ENCODE data around the gene DRG2. TPM values are rescaled to one million over a fixed set of nuclear protein-coding genes. Genes with fewer than 3 reads are reported as not detected.

The DRG2 gene
- total and polyA plus RNA-seq, 2 donors (not counting 1 experiment from before 2014, with no cell fraction given) = 58.7 to 67.8 TPM

DNA sequence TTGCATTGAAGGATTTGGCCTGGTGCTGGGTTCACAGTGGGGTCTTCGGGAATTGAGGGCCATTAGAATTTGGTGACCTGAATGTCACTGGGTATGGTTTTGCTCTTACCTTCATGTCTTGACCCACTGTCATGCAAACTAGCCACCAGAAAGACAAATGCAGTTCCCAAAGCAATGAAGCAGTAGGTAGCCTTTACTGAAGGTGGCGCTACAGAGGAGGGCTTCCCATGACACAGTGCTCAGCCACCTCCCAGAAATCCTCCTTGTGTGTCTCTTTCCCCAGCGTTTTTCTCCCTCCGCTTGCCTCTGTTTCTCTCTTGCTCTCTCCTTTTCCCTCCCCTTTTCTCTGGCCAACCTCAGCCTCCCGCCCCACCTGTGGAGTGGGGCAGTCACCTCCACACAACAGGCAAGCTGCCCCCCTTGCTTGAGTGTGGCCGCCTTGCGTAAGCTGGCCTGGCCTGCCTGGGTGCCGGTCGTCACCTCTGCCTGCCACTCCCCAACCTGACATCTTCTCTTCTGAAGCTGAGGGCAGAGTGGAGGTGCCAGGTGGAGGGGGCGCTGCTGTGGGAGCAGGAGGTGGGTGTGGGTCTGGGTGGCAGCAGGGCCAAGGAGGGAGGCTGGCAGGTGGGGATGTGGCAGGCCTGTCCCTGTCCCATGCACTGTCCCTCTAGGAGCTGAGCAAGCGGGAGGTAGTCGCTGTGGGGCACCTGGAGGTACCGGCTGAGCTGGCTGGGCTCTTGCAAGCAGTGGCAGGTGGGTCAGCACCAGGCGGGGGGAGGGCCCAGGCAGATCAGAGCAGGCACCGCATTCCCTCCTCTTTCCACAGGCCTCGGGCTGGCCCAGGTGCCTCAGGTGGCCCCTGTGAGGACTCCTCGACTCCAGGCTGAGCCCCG, 55.5 kb downstream of the DRG2 start:
- Mint-ChIP-seq H3K4me3 (no peak overlapping the region), H3K27me3 (peaks cover 4% of the 10 kb centered on the region), H3K27ac (peak overlapping the region; percentile 50), H3K4me1 (peaks cover 5% of the 10 kb centered on the region), H3K9me3 (ENCODE audit: insufficient read depth) (no peaks in the 10 kb centered on the region)
- TF ChIP-seq, protein P1, sequence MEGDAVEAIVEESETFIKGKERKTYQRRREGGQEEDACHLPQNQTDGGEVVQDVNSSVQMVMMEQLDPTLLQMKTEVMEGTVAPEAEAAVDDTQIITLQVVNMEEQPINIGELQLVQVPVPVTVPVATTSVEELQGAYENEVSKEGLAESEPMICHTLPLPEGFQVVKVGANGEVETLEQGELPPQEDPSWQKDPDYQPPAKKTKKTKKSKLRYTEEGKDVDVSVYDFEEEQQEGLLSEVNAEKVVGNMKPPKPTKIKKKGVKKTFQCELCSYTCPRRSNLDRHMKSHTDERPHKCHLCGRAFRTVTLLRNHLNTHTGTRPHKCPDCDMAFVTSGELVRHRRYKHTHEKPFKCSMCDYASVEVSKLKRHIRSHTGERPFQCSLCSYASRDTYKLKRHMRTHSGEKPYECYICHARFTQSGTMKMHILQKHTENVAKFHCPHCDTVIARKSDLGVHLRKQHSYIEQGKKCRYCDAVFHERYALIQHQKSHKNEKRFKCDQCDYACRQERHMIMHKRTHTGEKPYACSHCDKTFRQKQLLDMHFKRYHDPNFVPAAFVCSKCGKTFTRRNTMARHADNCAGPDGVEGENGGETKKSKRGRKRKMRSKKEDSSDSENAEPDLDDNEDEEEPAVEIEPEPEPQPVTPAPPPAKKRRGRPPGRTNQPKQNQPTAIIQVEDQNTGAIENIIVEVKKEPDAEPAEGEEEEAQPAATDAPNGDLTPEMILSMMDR (IDR thresholded peaks at IDR 0.05) = peak; percentile 20
- TF ChIP-seq EZH2 (IDR thresholded peaks at IDR 0.05; ENCODE audit: borderline replicate concordance, insufficient read depth, low read depth, low read length, poor library complexity, severe bottlenecking) = no peak
- ChIA-PET POLR2A (no interaction called here), CTCF (interaction anchor here (0.9 to 2.1 kb wide), 3 partner anchors 9 to 48 kb away, joined by 3 to 6 read pairs (median 5); no protein-coding TSS in a partner anchor)
- Histone ChIP-seq H3K36me3 (replicated peaks in 1 of 2; ENCODE audit: control extremely low read depth in 1 of 2, control insufficient read depth in 1 of 2, extremely low read depth in 1 of 2, insufficient read depth in 2 of 2, low read length in 1 of 2) (no peaks in the 10 kb centered on the region), H4K20me1 (ENCODE audit: control insufficient read depth, insufficient read depth, low read length, poor library complexity, severe bottlenecking) (no peaks in the 10 kb centered on the region), H3K4me1 (ENCODE audit: control insufficient read depth in 2 of 2, insufficient read depth in 2 of 2, low read length in 2 of 2) (peaks cover 0 to 4% of the 10 kb centered on the region in 2 donors), H2AFZ (ENCODE audit: insufficient read depth, low read depth, low read length, poor library complexity, severe bottlenecking) (no peak overlapping the region), H3K27me3 (replicated peaks in 1 of 4; ENCODE audit: control extremely low read depth in 1 of 4, control insufficient read depth in 3 of 4, insufficient read depth in 4 of 4, low read length in 3 of 4) (peaks cover 0 to 13% (median 1%) of the 10 kb centered on the region in 4 experiments), H3K4me2 (replicated peaks; ENCODE audit: low read depth, low read length, poor library complexity, severe bottlenecking) (no peak overlapping the region), H3K27ac (ENCODE audit: low read length in 2 of 2) (no peak overlapping the region), H3K79me2 (ENCODE audit: control insufficient read depth, insufficient read depth, low read length) (no peaks in the 10 kb centered on the region), H3K9me3 (ENCODE audit: control extremely low read depth in 1 of 3, control insufficient read depth in 2 of 3, insufficient read depth in 1 of 3, low read length in 2 of 3) (no peaks in the 10 kb centered on the region), H3K9ac (ENCODE audit: low read length) (no peak overlapping the region), H3K4me3 (ENCODE audit: control extremely low read depth in 1 of 5, extremely low read depth in 1 of 5, insufficient read depth in 1 of 5, low read depth in 2 of 5, low read length in 4 of 5) (no peak overlapping the region)
- ATAC-seq (ENCODE audit: low read depth) = no peak
- intact Hi-C loops (cut with micrococcal nuclease) = no loop called here
- 89% methylated on average over 14 of the region's 18 CpGs for WGBS (ENCODE audit: insufficient coverage)
- no peak for DNase-seq

DNA sequence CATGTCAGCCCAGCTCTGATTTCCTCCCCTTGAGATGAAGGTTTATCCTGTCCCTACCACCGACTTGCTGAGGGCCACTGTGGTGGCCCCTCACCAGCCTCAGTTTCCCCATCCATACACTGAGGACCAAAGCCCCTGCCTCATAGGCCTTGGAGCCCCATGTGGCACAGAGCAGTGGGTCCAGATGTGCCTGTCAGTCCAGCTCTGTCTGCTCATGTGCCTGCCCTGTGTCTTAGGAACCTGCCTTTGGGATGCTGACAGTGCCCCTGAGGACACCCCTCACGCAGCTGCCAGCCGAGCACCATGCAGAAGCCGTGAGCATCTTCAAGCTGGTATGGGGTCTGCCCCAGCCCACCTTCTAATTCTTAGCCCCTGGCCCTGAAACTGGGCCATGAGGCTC, 56.5 kb downstream of the DRG2 start:
- H3K36me3 ChIP-seq (replicated peaks in 1 of 2; ENCODE audit: control extremely low read depth in 1 of 2, control insufficient read depth in 1 of 2, extremely low read depth in 1 of 2, insufficient read depth in 2 of 2, low read length in 1 of 2) = no peaks in the 10 kb centered on the region
- Mint-ChIP-seq H3K27ac (no peak overlapping the region), H3K9me3 (ENCODE audit: insufficient read depth) (no peaks in the 10 kb centered on the region), H3K4me3 (no peak overlapping the region), H3K27me3 (peaks cover 4% of the 10 kb centered on the region), H3K4me1 (peaks cover 5% of the 10 kb centered on the region)
- TF ChIP-seq, protein P1 (IDR thresholded peaks at IDR 0.05) = no peak
- TF ChIP-seq EZH2 (IDR thresholded peaks at IDR 0.05; ENCODE audit: borderline replicate concordance, insufficient read depth, low read depth, low read length, poor library complexity, severe bottlenecking) = no peak
- no peaks in the 10 kb centered on the region for H4K20me1 ChIP-seq (ENCODE audit: control insufficient read depth, insufficient read depth, low read length, poor library complexity, severe bottlenecking)
- peaks cover 0 to 13% (median 1%) of the 10 kb centered on the region in 4 experiments for H3K27me3 ChIP-seq (replicated peaks in 1 of 4; ENCODE audit: control extremely low read depth in 1 of 4, control insufficient read depth in 3 of 4, insufficient read depth in 4 of 4, low read length in 3 of 4)
- WGBS (ENCODE audit: insufficient coverage) = 91% methylated on average over 4 of the region's 4 CpGs
- intact Hi-C loops (cut with micrococcal nuclease) = no loop called here
- no peak overlapping the region for H3K4me3 ChIP-seq (ENCODE audit: control extremely low read depth in 1 of 5, extremely low read depth in 1 of 5, insufficient read depth in 1 of 5, low read depth in 2 of 5, low read length in 4 of 5)
- H3K79me2 ChIP-seq (ENCODE audit: control insufficient read depth, insufficient read depth, low read length) = no peaks in the 10 kb centered on the region
- no peak for DNase-seq
- H2AFZ ChIP-seq (ENCODE audit: insufficient read depth, low read depth, low read length, poor library complexity, severe bottlenecking) = no peak overlapping the region
- ChIA-PET POLR2A (no interaction called here), CTCF (interaction anchor here (0.9 kb wide), 1 partner anchor 24 kb away, joined by 3 read pairs; no protein-coding TSS in a partner anchor)
- no peak overlapping the region for H3K4me2 ChIP-seq (replicated peaks; ENCODE audit: low read depth, low read length, poor library complexity, severe bottlenecking)
- no peak overlapping the region for H3K9ac ChIP-seq (ENCODE audit: low read length)
- H3K27ac ChIP-seq (ENCODE audit: low read length in 2 of 2) = no peak overlapping the region
- H3K4me1 ChIP-seq (ENCODE audit: control insufficient read depth in 2 of 2, insufficient read depth in 2 of 2, low read length in 2 of 2) = peaks cover 0 to 4% of the 10 kb centered on the region in 2 donors
- no peaks in the 10 kb centered on the region for H3K9me3 ChIP-seq (ENCODE audit: control extremely low read depth in 1 of 3, control insufficient read depth in 2 of 3, insufficient read depth in 1 of 3, low read length in 2 of 3)
- ATAC-seq (ENCODE audit: low read depth) = no peak

All from B cell (primary cell).